Liver (tissue), 3 donors: ENCODE data around the gene STRC.
"Not testable (repeated sequence)": the region's sequence is repeated elsewhere in the genome, so short reads cannot be mapped to it uniquely, and the experiment has no call there.

Experiments
- GABPA ChIP-seq, 2 donors: IDR thresholded peaks in 1 of 2; conservative IDR thresholded peaks in 1 of 2; 2 replicates each; pipeline ENCODE4 v1.6.1; 2016; ENCODE audit warnings: antibody characterized with exemption in 2 of 2, mild to moderate bottlenecking in 1 of 2, moderate library complexity in 1 of 2
- YY1 ChIP-seq: IDR thresholded peaks from 2 replicates; pipeline ENCODE4 v1.6.1; 2016; ENCODE audit warnings: antibody characterized with exemption, mild to moderate bottlenecking
- TF ChIP-seq, protein P1 (sequence below): fragments of 150-350 bp; IDR thresholded peaks from 2 replicates; pipeline ENCODE4 v1.5.1; 2017; ENCODE audit warnings: improper control_type of control experiment, low read depth, low read length; ENCODE audit not compliant: missing input control
- donor health status: healthy.
- donor health status: healthy.

- TF ChIP-seq, protein P1, sequence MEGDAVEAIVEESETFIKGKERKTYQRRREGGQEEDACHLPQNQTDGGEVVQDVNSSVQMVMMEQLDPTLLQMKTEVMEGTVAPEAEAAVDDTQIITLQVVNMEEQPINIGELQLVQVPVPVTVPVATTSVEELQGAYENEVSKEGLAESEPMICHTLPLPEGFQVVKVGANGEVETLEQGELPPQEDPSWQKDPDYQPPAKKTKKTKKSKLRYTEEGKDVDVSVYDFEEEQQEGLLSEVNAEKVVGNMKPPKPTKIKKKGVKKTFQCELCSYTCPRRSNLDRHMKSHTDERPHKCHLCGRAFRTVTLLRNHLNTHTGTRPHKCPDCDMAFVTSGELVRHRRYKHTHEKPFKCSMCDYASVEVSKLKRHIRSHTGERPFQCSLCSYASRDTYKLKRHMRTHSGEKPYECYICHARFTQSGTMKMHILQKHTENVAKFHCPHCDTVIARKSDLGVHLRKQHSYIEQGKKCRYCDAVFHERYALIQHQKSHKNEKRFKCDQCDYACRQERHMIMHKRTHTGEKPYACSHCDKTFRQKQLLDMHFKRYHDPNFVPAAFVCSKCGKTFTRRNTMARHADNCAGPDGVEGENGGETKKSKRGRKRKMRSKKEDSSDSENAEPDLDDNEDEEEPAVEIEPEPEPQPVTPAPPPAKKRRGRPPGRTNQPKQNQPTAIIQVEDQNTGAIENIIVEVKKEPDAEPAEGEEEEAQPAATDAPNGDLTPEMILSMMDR, result not testable (repeated sequence)
- TF ChIP-seq YY1; GABPA (IDR thresholded peaks at IDR 0.05 in 1 of 2, conservative IDR thresholded peaks at IDR 0.05 in 1 of 2): not testable (repeated sequence)
Measured at GRCh38 chr15:43589778-43590466, 28.7 kb downstream of the STRC start, which contains the start of gene PPIP5K1.
